Upper lobe of left lung (tissue), 6 donors: ENCODE results near the gene CAMTA2. TPM values are rescaled to one million over a fixed set of nuclear protein-coding genes. Genes with fewer than 3 reads are reported as not detected.
"Not testable (repeated sequence)": the region's sequence is repeated elsewhere in the genome, so short reads cannot be mapped to it uniquely, and the experiment has no call there.

Experiments
- ATAC-seq, 2 donors: fragments of 200-7000 bp; cut with Tn5 transposase; one replicate each; pipeline ENCODE4 v1.9.1; 2022; ENCODE audit warnings: mild to moderate bottlenecking in 2 of 2, moderate library complexity in 2 of 2; ENCODE audit not compliant: low FRiP score in 2 of 2
- DNase-seq, 2 donors: peaks; one replicate each; pipeline ENCODE4 v3.0.0-alpha.2; 2019 to 2020
- H3K27ac ChIP-seq, 4 donors: fragments of 200-600 bp; sonication (generic); one replicate each; pipeline ENCODE4 v1.5.1; 2016 to 2019
- H3K27me3 ChIP-seq, 4 donors: fragments of 200-600 bp; sonication (generic); one replicate each; pipeline ENCODE4 v1.5.1; 2017 to 2019
- H3K36me3 ChIP-seq, 4 donors: fragments of 200-600 bp; sonication (generic); one replicate each; pipeline ENCODE4 v1.5.1; 2016 to 2019
- H3K4me1 ChIP-seq, 4 donors: fragments of 200-600 bp; sonication (generic); one replicate each; pipeline ENCODE4 v1.5.1; 2018 to 2019
- H3K4me3 ChIP-seq, 4 donors: fragments of 200-600 bp; sonication (generic); one replicate each; pipeline ENCODE4 v1.5.1; 2017 to 2019; ENCODE audit warnings: mild to moderate bottlenecking in 2 of 4, moderate library complexity in 1 of 4
- H3K9me3 ChIP-seq, 4 donors: fragments of 200-600 bp; sonication (generic); one replicate each; pipeline ENCODE4 v1.5.1; 2018 to 2019
- CTCF ChIP-seq, 6 experiments: fragments of 450-650 bp in 4 of 6; fragments of 200-600 bp in 2 of 6; sonication (generic) in 2 of 6; IDR thresholded peaks; one replicate each; pipeline ENCODE4 v1.5.1; 2016 to 2019; ENCODE audit warnings: antibody characterized with exemption in 6 of 6
- EP300 ChIP-seq, 4 donors: sonication (generic); formaldehyde crosslinking; IDR thresholded peaks; one replicate each; pipeline ENCODE4 v1.5.1; 2017; ENCODE audit warnings: antibody characterized with exemption in 4 of 4, control low read depth in 2 of 4
- POLR2A ChIP-seq, 4 donors: fragments of 450-650 bp; IDR thresholded peaks; one replicate each; pipeline ENCODE4 v1.5.1; 2016 to 2017; ENCODE audit warnings: antibody characterized with exemption in 4 of 4, mild to moderate bottlenecking in 2 of 4
- POLR2AphosphoS5 ChIP-seq, 2 donors: sonication (generic); formaldehyde crosslinking; IDR thresholded peaks; one replicate each; pipeline ENCODE4 v1.5.1; 2017; ENCODE audit warnings: antibody characterized with exemption in 2 of 2
- WGBS, 2 donors: methylation state at CpG; one replicate each; pipeline ENCODE4 v1.1.5; 2017 to 2018; 5-methylcytosine and 5-hydroxymethylcytosine counted together
- total RNA-seq, 6 donors: library from RNA; depleted of rRNA in 4 of 6; stranded (reverse); fragments of >200 nt in 4 of 6; gene quantifications; one replicate each; pipeline versions ENCODE4 v1.1.0 to v1.2.1, GENCODE V29; 2016 to 2021
- donor health status: DM: no; HTN: no; CAD: no; lungs with moderate emphysema.
- donor health status: DM: no; HTN: yes; CAD: no; lungs with severe emphysema.

CAMTA2 gene
- total RNA-seq, 6 donors from 2014 or later = 27.1 to 162 (median 50.8) TPM

- ATAC-seq (no peak), DNase-seq (peak in 1 of 2 donors; percentile 58)
- H3K27ac ChIP-seq = no peak overlapping the region
- no peaks in the 10 kb centered on the region for H3K36me3 ChIP-seq
- H3K9me3 ChIP-seq = no peaks in the 10 kb centered on the region
- 82 to 93% methylated on average over 7 to 13 of the region's 13 CpGs for WGBS, 2 donors
- peaks cover 0 to 6% (median 1%) of the 10 kb centered on the region in 4 donors for H3K27me3 ChIP-seq
- TF ChIP-seq CTCF (IDR thresholded peaks at IDR 0.05) (no peak), POLR2AphosphoS5 (IDR thresholded peaks at IDR 0.05) (no peak), POLR2A (IDR thresholded peaks at IDR 0.05) (no peak), EP300 (IDR thresholded peaks at IDR 0.05) (no peak)
- no peak overlapping the region for H3K4me3 ChIP-seq
- H3K4me1 ChIP-seq = peaks cover 8 to 24% (median 10%) of the 10 kb centered on the region in 4 donors
These were observed 46.0 kb upstream of the CAMTA2 start for GRCh38 chr17:5033352-5034015.

- DNase-seq = no peak
These were observed 45.4 kb upstream of the CAMTA2 start for GRCh38 chr17:5032865-5033264.

GRCh38 chr17:5031365-5032082 lies 44.0 kb upstream of the CAMTA2 start:
- 7 to 10% methylated on average over 15 to 24 of the region's 48 CpGs for WGBS, 2 donors
- Histone ChIP-seq H3K9me3 (no peaks in the 10 kb centered on the region), H3K4me1 (peaks cover 8 to 24% (median 10%) of the 10 kb centered on the region in 4 donors), H3K36me3 (no peaks in the 10 kb centered on the region), H3K4me3 (peak overlapping the region; percentile 18 to 60 (median 53)), H3K27me3 (peaks cover 0 to 6% (median 1%) of the 10 kb centered on the region in 4 donors), H3K27ac (peak overlapping the region; percentile 53 to 82 (median 68))
- peak; percentile 81 to 93 for DNase-seq
- ATAC-seq = peak; percentile 82 to 94
- TF ChIP-seq EP300 (IDR thresholded peaks at IDR 0.05) (no peak), POLR2A (IDR thresholded peaks at IDR 0.05) (no peak), POLR2AphosphoS5 (IDR thresholded peaks at IDR 0.05) (no peak), CTCF (IDR thresholded peaks at IDR 0.05) (peak; percentile 77 to 89 (median 84))

More at GRCh38 chr17:5032865-5033264, 45.4 kb upstream of the CAMTA2 start:
- Histone ChIP-seq H3K9me3 (no peaks in the 10 kb centered on the region), H3K4me1 (peaks cover 8 to 24% (median 10%) of the 10 kb centered on the region in 4 donors), H3K27me3 (peaks cover 0 to 6% (median 1%) of the 10 kb centered on the region in 4 donors), H3K4me3 (no peak overlapping the region), H3K27ac (no peak overlapping the region), H3K36me3 (no peaks in the 10 kb centered on the region)
- no peak for TF ChIP-seq EP300 (IDR thresholded peaks at IDR 0.05)
- no peak for TF ChIP-seq POLR2A (IDR thresholded peaks at IDR 0.05)
- TF ChIP-seq CTCF (IDR thresholded peaks at IDR 0.05) = no peak
- no peak for TF ChIP-seq POLR2AphosphoS5 (IDR thresholded peaks at IDR 0.05)
- ATAC-seq = no peak
- 89 to 90% methylated on average over 6 of the region's 6 CpGs for WGBS, 2 donors

GRCh38 chr17:5030168-5030567 lies 42.7 kb upstream of the CAMTA2 start:
- DNase-seq, ATAC-seq, H3K9me3 ChIP-seq, H3K36me3 ChIP-seq, H3K4me3 ChIP-seq, H3K27me3 ChIP-seq, H3K27ac ChIP-seq: not testable (repeated sequence)
- peaks cover 7 to 26% (median 15%) of the 10 kb centered on the region in 4 donors for H3K4me1 ChIP-seq
- 49 to 93% methylated on average over 2 of the region's 2 CpGs for WGBS, 2 donors

- Histone ChIP-seq H3K27me3 (no peaks in the 10 kb centered on the region), H3K4me3 (no peak overlapping the region), H3K27ac (no peak overlapping the region), H3K36me3 (peaks cover 7 to 12% (median 11%) of the 10 kb centered on the region in 4 donors), H3K9me3 (no peaks in the 10 kb centered on the region), H3K4me1 (peaks cover 4 to 36% (median 18%) of the 10 kb centered on the region in 4 donors)
- TF ChIP-seq EP300 (IDR thresholded peaks at IDR 0.05) (no peak), POLR2A (IDR thresholded peaks at IDR 0.05) (no peak)
- 70 to 85% methylated on average over 5 of the region's 5 CpGs for WGBS, 2 donors
- ATAC-seq (no peak), DNase-seq (no peak)
These were observed 40.4 kb upstream of the CAMTA2 start for GRCh38 chr17:5027916-5028315.
